AG09319 (cell line): ENCODE data around the gene NYAP1.

ENCODE experiments used
- DNase-seq: peaks from one replicate; pipeline ENCODE4 v3.0.0-alpha.2; 2010; ENCODE audit warnings: low read depth; ENCODE audit errors: extremely low read depth
- CTCF ChIP-seq: IDR thresholded peaks from 2 replicates; pipeline ENCODE4 v1.5.1; 2011; ENCODE audit warnings: low read depth, mild to moderate bottlenecking, inconsistent platforms, low read length, moderate library complexity

Gene NYAP1

GRCh38 chr7:100475549-100475948 is 8.2 kb upstream of the NYAP1 start:
- DNase-seq = no peak
- TF ChIP-seq CTCF = no peak

- no peak for DNase-seq
- no peak for TF ChIP-seq CTCF
These were observed 7.5 kb upstream of the NYAP1 start for GRCh38 chr7:100476101-100476780.

DNA sequence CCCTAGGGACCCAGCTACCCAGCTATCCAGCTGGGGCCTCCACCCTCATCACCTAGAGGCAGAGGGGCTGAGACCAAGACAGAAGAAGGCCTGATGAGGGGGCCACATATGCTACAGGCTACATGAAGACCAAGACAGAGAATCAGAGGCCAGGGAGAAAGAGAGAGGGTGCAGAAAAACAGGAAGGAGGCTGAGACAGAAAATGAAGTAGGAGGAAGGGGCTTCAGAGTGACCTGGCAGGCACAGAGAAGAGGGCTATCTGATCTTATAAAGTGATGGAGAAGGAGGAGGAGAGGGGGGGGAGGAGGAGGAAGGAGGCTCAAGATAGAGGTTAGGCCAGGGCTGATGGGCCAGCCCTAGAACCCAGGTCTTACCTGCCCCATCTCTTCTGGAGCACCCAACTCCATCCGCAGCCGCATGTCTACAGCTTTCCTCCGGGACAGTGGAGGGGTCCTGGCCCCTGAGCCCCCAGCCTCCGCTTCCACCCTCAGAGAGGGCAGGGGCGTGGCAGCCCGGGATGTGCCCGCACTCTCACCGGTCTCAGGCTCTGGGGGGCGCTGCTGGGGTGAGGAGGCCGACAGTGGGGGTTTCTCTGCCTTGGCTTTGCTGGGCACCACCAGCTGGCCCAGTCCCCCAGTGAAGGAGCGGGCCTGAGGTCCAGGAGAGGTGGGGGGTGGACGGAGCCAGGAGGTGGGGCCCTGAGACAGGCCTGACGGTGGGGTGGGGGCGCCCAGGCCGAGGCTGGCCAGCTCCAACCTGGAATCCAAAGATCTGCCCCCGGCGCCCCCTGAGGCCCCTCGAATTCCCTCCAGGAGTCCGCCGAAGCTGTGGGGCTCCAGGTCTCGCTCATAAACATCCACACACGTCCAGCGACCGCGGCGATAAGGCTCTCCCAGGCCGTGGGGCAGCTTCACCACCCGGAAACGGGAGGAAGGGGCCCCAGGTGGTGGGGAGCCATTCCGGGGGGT is 6.5 kb upstream of the NYAP1 start:
- DNase-seq = no peak
- peak; percentile 37 for TF ChIP-seq CTCF

DNA sequence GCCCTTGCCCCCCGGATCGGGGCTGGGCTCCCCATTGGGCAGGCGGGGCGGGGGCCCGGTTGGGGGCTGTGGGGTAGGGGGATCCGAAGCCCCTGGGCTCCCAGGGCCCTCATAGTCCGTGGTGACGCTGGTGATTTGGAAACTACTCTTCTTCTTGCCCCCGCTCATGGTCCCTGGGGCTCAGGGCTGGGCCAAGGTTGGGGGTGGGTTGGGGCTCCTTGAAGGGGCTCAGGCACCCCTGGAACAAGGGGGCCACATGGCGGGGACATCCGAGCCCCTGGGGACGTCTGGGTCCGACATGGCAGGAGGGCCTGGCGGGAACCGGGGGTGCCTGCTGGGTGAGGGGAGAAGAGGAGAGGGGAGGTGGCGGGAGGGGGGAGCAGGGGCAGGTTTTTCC is 5.9 kb upstream of the NYAP1 start:
- no peak for DNase-seq
- TF ChIP-seq CTCF = no peak

DNA sequence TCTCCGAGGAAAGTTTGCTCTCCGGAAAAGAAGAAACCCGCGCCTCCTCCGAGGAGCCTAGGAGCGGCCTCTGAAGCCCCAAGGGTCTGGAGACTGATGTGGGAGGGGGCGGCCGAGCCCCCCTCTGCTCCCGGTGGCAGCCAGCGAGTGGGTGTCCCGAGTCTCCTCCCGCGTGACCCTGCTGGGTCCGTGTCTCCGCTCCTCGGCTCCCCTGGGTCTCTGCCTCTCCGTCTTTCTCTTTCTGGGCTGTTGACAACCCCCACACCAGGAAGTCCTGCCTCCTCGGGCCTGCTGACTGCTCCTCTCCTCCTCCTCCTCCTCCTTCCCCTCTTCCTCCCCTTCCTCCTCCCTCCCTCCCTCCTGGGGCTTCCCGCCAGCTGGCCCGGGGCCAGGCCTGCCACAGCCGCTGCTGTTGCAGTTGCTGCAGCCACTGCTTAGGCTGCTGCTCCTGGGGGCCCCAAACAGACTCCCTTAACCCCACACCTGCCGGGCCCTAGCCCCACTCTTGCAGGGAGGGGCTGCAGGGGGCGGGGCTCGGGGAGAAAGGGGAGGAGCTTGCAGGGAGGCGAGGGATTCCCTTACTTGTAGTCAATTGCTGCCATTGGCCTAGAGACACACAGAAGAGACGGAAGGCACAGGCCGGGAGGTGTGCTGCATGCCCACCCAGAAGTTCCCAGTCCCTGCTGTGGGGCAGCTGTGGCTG is 4.6 kb upstream of the NYAP1 start, which contains the start of gene TSC22D4:
TSC22D4 (minus strand) TSS at position 257 of the 703 bp plus-strand sequence. CDS start 1,176 bp downstream, outside the sequence.
- DNase-seq = peak; percentile 88
- no peak for TF ChIP-seq CTCF

GRCh38 chr7:100481466-100481865 is 2.3 kb upstream of the NYAP1 start:
- no peak for TF ChIP-seq CTCF
- DNase-seq = no peak
